Smooth muscle cell (in vitro differentiated cells): ENCODE data around the gene MVP. TPM values are rescaled to one million over a fixed set of nuclear protein-coding genes. Genes with fewer than 3 reads are reported as not detected.
A peak's percentile ranks its signal among the peaks of the same experiment; 100 is the strongest.

Experiments
- DNase-seq: peaks from one replicate; lab custom pipeline; 2025; ENCODE audit not compliant: unreplicated experiment; lab: John Stamatoyannopoulos, UW
- H2AFZ ChIP-seq: fragments of 200-600 bp; sonication (generic); 2 replicates; pipeline ENCODE4 v1.6.0; 2016; ENCODE audit warnings: antibody characterized with exemption, low read depth, mild to moderate bottlenecking
- H3F3A ChIP-seq: fragments of 200-600 bp; sonication (generic); 2 replicates; pipeline ENCODE4 v1.6.0; 2017; ENCODE audit warnings: antibody characterized with exemption, low read depth
- H3K27ac ChIP-seq: fragments of 200-600 bp; sonication (generic); 2 replicates; pipeline ENCODE4 v1.5.1; 2016; ENCODE audit warnings: low read depth, mild to moderate bottlenecking
- H3K27me3 ChIP-seq: fragments of 200-600 bp; sonication (generic); 2 replicates; pipeline ENCODE4 v1.6.1; 2016; ENCODE audit warnings: low read depth, mild to moderate bottlenecking
- H3K36me3 ChIP-seq: fragments of 200-600 bp; sonication (generic); 2 replicates; pipeline ENCODE4 v1.5.1; 2016; ENCODE audit warnings: low read depth
- H3K4me1 ChIP-seq: fragments of 200-600 bp; sonication (generic); 2 replicates; pipeline ENCODE4 v1.5.1; 2016; ENCODE audit warnings: low read depth
- H3K4me2 ChIP-seq: fragments of 200-600 bp; sonication (generic); 2 replicates; pipeline ENCODE4 v1.6.0; 2016; ENCODE audit warnings: mild to moderate bottlenecking
- H3K4me3 ChIP-seq: fragments of 200-600 bp; sonication (generic); 2 replicates; pipeline ENCODE4 v1.5.1; 2016; ENCODE audit warnings: mild to moderate bottlenecking
- H3K79me2 ChIP-seq: fragments of 200-600 bp; sonication (generic); 2 replicates; pipeline ENCODE4 v1.6.0; 2016; ENCODE audit warnings: low read depth, mild to moderate bottlenecking
- H3K9ac ChIP-seq: fragments of 200-600 bp; sonication (generic); 2 replicates; pipeline ENCODE4 v1.6.0; 2016; ENCODE audit warnings: low read depth
- H3K9me3 ChIP-seq: fragments of 200-600 bp; sonication (generic); replicated peaks from 2 replicates; pipeline ENCODE4 v1.5.1; 2016; ENCODE audit warnings: low read depth
- H4K20me1 ChIP-seq: fragments of 200-600 bp; sonication (generic); 2 replicates; pipeline ENCODE4 v1.6.0; 2016; ENCODE audit warnings: low read depth
- whole genome bisulfite sequencing: methylation state at CpG from one replicate; pipeline ENCODE4 v1.1.7; 2016; ENCODE audit warnings: low lambda C conversion rate; 5-methylcytosine and 5-hydroxymethylcytosine counted together
- polyA plus RNA-seq: library from polyadenylated mRNA; unstranded; fragments of >200 nt; fragmentation: Nextera tagmentation; extraction: Ambion mirVana; gene quantifications from 2 replicates; pipeline ENCODE4 v1.2.1, GENCODE V29; 2016
- total RNA-seq: library from RNA; depleted of rRNA; stranded (reverse); fragments of >200 nt; gene quantifications from 2 replicates; pipeline ENCODE4 v1.2.3, GENCODE V29; 2014
- TF ChIP-seq, protein P1 (sequence below): fragments of 200-600 bp; sonication (generic); IDR thresholded peaks from 2 replicates; pipeline ENCODE4 v1.5.1; 2017; ENCODE audit warnings: borderline replicate concordance, mild to moderate bottlenecking, antibody characterized with exemption; ENCODE audit not compliant: insufficient read depth, poor library complexity, severe bottlenecking

Gene MVP
- total and polyA plus RNA-seq, 2 experiments from 2014 or later = 47.5 to 110 TPM

DNA sequence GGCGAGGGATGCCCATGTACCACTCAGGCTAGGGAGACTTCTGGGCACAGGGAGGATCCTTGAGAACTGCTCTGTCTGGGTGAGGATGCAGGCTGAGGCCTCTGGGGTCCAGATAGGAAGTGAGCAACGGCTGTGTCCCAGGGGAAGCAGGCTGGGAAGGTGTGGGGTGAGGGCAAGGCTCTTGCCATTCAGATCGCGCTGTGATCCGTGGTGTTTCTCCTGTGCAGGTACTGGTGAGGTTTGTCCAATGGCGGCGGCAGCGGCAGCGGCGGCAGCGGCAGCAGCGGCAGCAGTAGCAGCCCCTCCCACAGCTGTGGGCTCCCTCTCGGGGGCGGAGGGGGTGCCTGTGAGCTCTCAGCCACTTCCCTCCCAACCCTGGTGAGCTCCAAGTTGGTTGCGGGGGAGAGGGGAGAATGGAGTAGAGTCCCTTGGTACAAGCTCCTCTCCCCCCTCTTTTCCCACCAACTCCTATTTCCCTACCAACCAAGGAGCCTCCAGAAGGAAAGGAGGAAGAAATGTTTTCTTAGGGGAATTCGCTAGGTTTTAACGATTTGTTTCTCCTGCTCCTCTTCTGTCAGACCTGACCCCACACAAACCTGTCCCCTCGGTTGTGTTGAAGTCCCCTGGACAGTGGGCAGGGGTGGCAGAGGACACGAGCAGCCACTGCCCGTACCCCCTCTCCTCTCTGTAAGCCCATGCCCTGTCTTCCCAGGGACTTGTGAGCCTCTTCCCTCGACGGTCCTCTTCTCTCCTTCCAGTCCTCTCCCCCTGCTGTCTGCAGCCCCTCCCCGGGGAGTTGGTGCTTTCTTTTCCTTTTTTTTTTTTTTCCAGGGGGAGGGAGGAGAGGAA is 10.2 kb upstream of the MVP start:
- peak overlapping the region; percentile 95 for H3K27ac ChIP-seq
- peaks cover 25% of the 10 kb centered on the region for H3F3A ChIP-seq
- no peak overlapping the region for H2AFZ ChIP-seq
- H3K9ac ChIP-seq = no peak overlapping the region
- peaks cover 41% of the 10 kb centered on the region for H3K4me1 ChIP-seq
- DNase-seq = no peak
- H3K9me3 ChIP-seq = no peaks in the 10 kb centered on the region
- H3K4me2 ChIP-seq = peak overlapping the region; percentile 84
- WGBS = 57% methylated on average over 22 of the region's 23 CpGs
- H3K36me3 ChIP-seq = no peaks in the 10 kb centered on the region
- no peak overlapping the region for H3K4me3 ChIP-seq
- TF ChIP-seq, protein P1, sequence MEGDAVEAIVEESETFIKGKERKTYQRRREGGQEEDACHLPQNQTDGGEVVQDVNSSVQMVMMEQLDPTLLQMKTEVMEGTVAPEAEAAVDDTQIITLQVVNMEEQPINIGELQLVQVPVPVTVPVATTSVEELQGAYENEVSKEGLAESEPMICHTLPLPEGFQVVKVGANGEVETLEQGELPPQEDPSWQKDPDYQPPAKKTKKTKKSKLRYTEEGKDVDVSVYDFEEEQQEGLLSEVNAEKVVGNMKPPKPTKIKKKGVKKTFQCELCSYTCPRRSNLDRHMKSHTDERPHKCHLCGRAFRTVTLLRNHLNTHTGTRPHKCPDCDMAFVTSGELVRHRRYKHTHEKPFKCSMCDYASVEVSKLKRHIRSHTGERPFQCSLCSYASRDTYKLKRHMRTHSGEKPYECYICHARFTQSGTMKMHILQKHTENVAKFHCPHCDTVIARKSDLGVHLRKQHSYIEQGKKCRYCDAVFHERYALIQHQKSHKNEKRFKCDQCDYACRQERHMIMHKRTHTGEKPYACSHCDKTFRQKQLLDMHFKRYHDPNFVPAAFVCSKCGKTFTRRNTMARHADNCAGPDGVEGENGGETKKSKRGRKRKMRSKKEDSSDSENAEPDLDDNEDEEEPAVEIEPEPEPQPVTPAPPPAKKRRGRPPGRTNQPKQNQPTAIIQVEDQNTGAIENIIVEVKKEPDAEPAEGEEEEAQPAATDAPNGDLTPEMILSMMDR = no peak
- H3K27me3 ChIP-seq = no peaks in the 10 kb centered on the region
- peaks cover 39% of the 10 kb centered on the region for H3K79me2 ChIP-seq
- peaks cover 28% of the 10 kb centered on the region for H4K20me1 ChIP-seq

- H3K4me2 ChIP-seq = peak overlapping the region; percentile 84
- TF ChIP-seq, protein P1 = no peak
- H3K36me3 ChIP-seq = no peaks in the 10 kb centered on the region
- H3K9me3 ChIP-seq = no peaks in the 10 kb centered on the region
- H3K9ac ChIP-seq = no peak overlapping the region
- H3K4me3 ChIP-seq = peak overlapping the region; percentile 63
- H3K79me2 ChIP-seq = peaks cover 39% of the 10 kb centered on the region
- H3K27me3 ChIP-seq = no peaks in the 10 kb centered on the region
- H2AFZ ChIP-seq = no peak overlapping the region
- peaks cover 28% of the 10 kb centered on the region for H4K20me1 ChIP-seq
- H3F3A ChIP-seq = peaks cover 29% of the 10 kb centered on the region
- 13% methylated on average over 7 of the region's 9 CpGs for WGBS
- peaks cover 47% of the 10 kb centered on the region for H3K4me1 ChIP-seq
- peak overlapping the region; percentile 95 for H3K27ac ChIP-seq
- no peak for DNase-seq
Observed at GRCh38 chr16:29810699-29811169, 9.5 kb upstream of the MVP start.

DNA sequence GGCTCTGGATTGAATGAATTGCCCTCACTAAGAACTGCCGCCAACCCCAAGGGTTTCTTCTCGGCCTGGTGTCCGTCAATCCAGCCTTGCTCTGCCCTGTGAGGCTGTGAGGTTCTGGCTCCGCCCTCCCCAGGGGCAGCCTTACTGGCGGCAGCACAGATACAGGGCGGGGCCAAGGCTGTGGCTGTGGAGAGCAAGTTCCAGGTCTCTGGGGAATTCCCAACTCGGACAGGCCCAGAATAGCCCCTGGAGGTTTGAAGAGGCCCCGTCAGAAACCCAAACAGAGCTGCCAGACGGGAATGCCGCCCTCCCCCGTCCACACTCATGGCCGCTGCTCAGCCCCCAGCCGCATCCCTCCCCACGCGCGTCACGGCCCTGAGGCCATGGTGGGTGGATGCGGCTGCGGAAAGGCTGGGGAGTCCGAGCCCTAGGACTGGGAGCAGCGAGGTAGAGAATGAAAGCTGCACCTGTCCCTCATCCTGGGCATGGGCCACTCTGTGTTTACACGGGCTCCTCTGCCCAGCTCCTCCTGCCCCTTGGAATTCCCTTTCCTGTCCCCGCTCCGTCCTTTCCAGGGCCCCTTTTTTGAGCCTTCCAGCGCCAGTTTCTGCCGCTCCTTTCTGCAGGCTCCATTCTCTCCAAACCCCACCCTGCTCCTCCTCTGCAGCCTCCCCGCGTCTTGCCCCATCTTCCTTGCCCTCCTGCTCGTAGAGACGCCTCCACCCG is 8.9 kb upstream of the MVP start:
- WGBS = under 1% methylated on average over 30 of the region's 31 CpGs
- Histone ChIP-seq H3K9me3 (no peaks in the 10 kb centered on the region), H3K27ac (peak overlapping the region; percentile 95), H3K27me3 (no peaks in the 10 kb centered on the region), H3K9ac (peak overlapping the region; percentile 77), H3K4me1 (peaks cover 47% of the 10 kb centered on the region), H3K4me3 (peak overlapping the region; percentile 63), H3K79me2 (peaks cover 39% of the 10 kb centered on the region), H3F3A (peaks cover 29% of the 10 kb centered on the region), H3K36me3 (no peaks in the 10 kb centered on the region), H4K20me1 (peaks cover 28% of the 10 kb centered on the region), H2AFZ (peak overlapping the region; percentile 25), H3K4me2 (peak overlapping the region; percentile 94)
- peak; percentile 88 for DNase-seq
- TF ChIP-seq, protein P1 = no peak
